Articular chondrocyte of knee joint (primary cell): Measurements from ENCODE around the gene MSS51. TPM values are rescaled to one million over a fixed set of nuclear protein-coding genes. Genes with fewer than 3 reads are reported as not detected.

Experiments
- total RNA-seq: library from RNA; depleted of rRNA; stranded (reverse); fragments of >200 nt; gene quantifications from 2 replicates; pipeline ENCODE4 v1.2.3, GENCODE V29; 2012

MSS51 gene
- 2.5 and 3.1 TPM in 2 replicates for total RNA-seq

DNA sequence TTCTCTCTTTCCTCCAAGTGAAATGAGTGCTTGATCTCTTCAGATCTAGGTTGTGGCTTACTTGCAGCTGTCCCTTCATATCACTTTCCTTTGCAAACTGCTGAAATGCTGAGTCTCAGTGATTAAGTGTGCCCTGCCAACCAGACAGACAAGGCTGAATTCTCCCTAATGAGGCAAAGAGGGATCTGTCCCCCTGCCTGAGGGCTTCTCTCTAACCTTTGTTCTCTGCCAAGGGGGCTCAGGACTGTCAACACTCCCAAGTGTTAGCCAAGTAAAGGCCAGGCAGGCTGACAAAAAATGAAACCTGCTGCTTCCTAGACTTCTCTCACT, at the start of gene MSS51:
Gene MSS51, minus strand, starts transcription at position 24 of the 330 bp plus-strand sequence. CDS start 5,277 bp downstream, outside the sequence.

DNA sequence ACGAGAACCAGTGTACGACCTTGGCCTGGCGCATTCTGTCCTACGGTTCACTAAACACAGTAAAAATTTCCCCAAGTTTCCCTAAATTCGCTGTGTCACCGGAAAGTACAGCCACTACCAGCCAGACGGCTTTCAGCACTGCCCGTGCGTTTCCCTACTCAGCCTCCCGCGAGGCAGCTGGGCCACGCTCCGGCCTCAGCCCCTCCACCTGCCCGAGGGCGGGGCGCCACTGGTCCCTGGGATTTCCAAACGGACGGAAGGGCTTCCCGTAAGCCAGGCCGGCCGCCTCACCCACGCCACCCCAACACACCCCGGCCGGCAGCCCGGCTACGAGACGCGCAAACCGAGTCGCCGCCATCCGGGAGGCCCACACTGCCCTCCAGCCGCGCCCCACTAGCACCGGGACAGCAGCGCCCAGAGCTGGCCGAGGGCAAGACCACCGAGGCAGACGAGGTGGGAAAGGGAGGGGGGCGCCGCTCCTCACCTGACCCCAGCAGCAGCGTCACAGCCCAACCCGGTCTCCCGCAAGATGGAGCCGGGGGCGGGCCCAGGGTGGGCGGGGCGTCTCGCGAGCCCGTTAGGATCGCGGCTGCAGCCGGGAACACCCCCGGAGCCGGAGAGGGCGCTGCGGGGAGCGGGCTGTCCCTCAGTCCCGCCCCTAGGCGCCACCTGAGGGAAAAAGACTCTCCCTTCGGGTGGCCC, 19.7 kb downstream of the MSS51 start, which contains the start of gene ANXA7:
Gene ANXA7, minus strand, starts transcription at position 531 of the 702 bp plus-strand sequence. CDS start 13,202 bp downstream, outside the sequence.

Other genes starting within 250 kb of the MSS51 start
- 15.8 and 19.9 TPM in 2 replicates for gene DNAJC9, start 186.3 kb downstream of the MSS51 start, total RNA-seq
- 74.5 and 81.9 TPM in 2 replicates for gene MRPS16, start 180.9 kb downstream of the MSS51 start, total RNA-seq
- gene CFAP70, start 74.7 kb downstream of the MSS51 start, total RNA-seq = 1.8 and 3.6 TPM in 2 replicates
- 145 and 163 TPM in 2 replicates for gene ANXA7, start 19.5 kb downstream of the MSS51 start, total RNA-seq
- gene PPP3CB, start 62.5 kb upstream of the MSS51 start, total RNA-seq = 48.3 and 54.6 TPM in 2 replicates
- gene USP54, start 157.8 kb upstream of the MSS51 start, total RNA-seq = 12.8 and 16.1 TPM in 2 replicates
- 0.26 and 0.32 TPM in 2 replicates for gene MYOZ1, start 207.9 kb upstream of the MSS51 start, total RNA-seq
- not detected in 2 replicates for gene SYNPO2L, start 222.5 kb upstream of the MSS51 start, total RNA-seq